K562 (cell line): Measurements from ENCODE around the gene CABP2. TPM values are rescaled to one million over a fixed set of nuclear protein-coding genes. Genes with fewer than 3 reads are reported as not detected.
"Not testable (repeated sequence)": the region's sequence is repeated elsewhere in the genome, so short reads cannot be mapped to it uniquely, and the experiment has no call there.

Source experiments
- ATAC-seq: fragments of 200-7000 bp; cut with Tn5 transposase; 3 replicates; pipeline ENCODE4 v1.9.1; 2020; ENCODE audit warnings: moderate library complexity
- BruUV-seq: library from RNA; stranded (reverse); fragments of 400-500 nt; replicated peaks from 2 replicates; lab custom pipeline; 2021; lab: Mats Ljungman, UMichigan
- CTCF ChIA-PET: fragments of 300-600 bp; formaldehyde crosslinking; extraction: SDS; loops from one replicate; lab custom pipeline; 2021; ENCODE audit warnings: low intra/inter-chr PET ratio; lab: Yijun Ruan, JAX
- POLR2A ChIA-PET: fragments of 300-600, 350-650 bp; sonication (Branson Sonifier 250); formaldehyde crosslinking; extraction: SDS; loops from one replicate; lab custom pipeline; 2021; ENCODE audit warnings: antibody characterized with exemption, inconsistent platforms; lab: Yijun Ruan, JAX
- DNase-seq, 4 experiments: peaks; one replicate each; pipeline versions ENCODE4 v3.0.0 to v3.0.0-alpha.2; 2011 to 2018; ENCODE audit warnings: low spot score in 3 of 4, mixed read lengths in 3 of 4; ENCODE audit errors: extremely low read depth in 1 of 4
- FAIRE-seq: peaks from 2 replicates; lab custom pipeline; 2011; peaks lifted over from hg19 to GRCh38; lab: Jason Lieb, UNC
- H2AFZ ChIP-seq: 2 replicates; pipeline ENCODE4 v1.6.0; 2011; ENCODE audit warnings: low read depth, low read length, control low read depth, inconsistent platforms
- H3K27ac ChIP-seq: fragments of 200-600 bp; 3 replicates; pipeline ENCODE4 v1.8.0; 2011; ENCODE audit warnings: low read depth, mild to moderate bottlenecking, control low read depth, inconsistent platforms, low read length, moderate library complexity, mixed read lengths; ENCODE audit errors: extremely low read depth
- H3K27me3 ChIP-seq, 2 experiments: fragments of 300-600 bp in 1 of 2; 2 replicates in 1 of 2; 3 replicates in 1 of 2; pipeline versions ENCODE4 v1.6.0 to v1.8.0; 2011; ENCODE audit warnings: inconsistent platforms in 2 of 2, low read length in 2 of 2, mild to moderate bottlenecking in 1 of 2, mixed read lengths in 1 of 2, moderate library complexity in 1 of 2; ENCODE audit not compliant: control insufficient read depth in 2 of 2, insufficient read depth in 2 of 2
- H3K36me3 ChIP-seq: fragments of 300-600 bp; 3 replicates; pipeline ENCODE4 v1.8.0; 2011; ENCODE audit warnings: mild to moderate bottlenecking, low read length, inconsistent platforms; ENCODE audit not compliant: control insufficient read depth, insufficient read depth
- H3K4me1 ChIP-seq, 2 experiments: fragments of 200-600 bp in 1 of 2; replicated peaks in 1 of 2; 2 replicates in 1 of 2; 3 replicates in 1 of 2; pipeline versions ENCODE4 v1.5.1 to v1.8.0; 2011; ENCODE audit warnings: inconsistent platforms in 2 of 2, low read length in 2 of 2, mild to moderate bottlenecking in 1 of 2, mixed read lengths in 1 of 2, moderate library complexity in 1 of 2; ENCODE audit not compliant: control insufficient read depth in 2 of 2, insufficient read depth in 2 of 2
- H3K4me2 ChIP-seq: 2 replicates; pipeline ENCODE4 v1.6.1; 2011; ENCODE audit warnings: low read length, control low read depth, inconsistent platforms, mixed read lengths; ENCODE audit not compliant: insufficient read depth
- H3K4me3 ChIP-seq: fragments of 200-600 bp; sonication (generic), shearing (Covaris generic); 2 replicates; pipeline ENCODE4 v1.5.1; 2016; ENCODE audit warnings: control low read depth, inconsistent platforms
- H3K79me2 ChIP-seq: fragments of 200-600 bp; 3 replicates; pipeline ENCODE4 v1.8.0; 2011; ENCODE audit warnings: low read length, inconsistent platforms; ENCODE audit not compliant: control insufficient read depth, insufficient read depth
- H3K9ac ChIP-seq, 2 experiments: 2 replicates each; pipeline versions ENCODE4 v1.6.0 to v1.6.1; 2011; ENCODE audit warnings: low read depth in 2 of 2, low read length in 2 of 2, control low read depth in 1 of 2, inconsistent platforms in 1 of 2, mild to moderate bottlenecking in 1 of 2, mixed read lengths in 1 of 2; ENCODE audit not compliant: insufficient read depth in 1 of 2
- H3K9me1 ChIP-seq: one replicate; pipeline ENCODE4 v1.6.0; 2011; ENCODE audit warnings: inconsistent platforms, mild to moderate bottlenecking, low read length, moderate library complexity; ENCODE audit not compliant: control insufficient read depth, insufficient read depth
- H3K9me3 ChIP-seq: replicated peaks from 2 replicates; pipeline ENCODE4 v1.5.1; 2011; ENCODE audit warnings: low read depth, low read length, inconsistent platforms; ENCODE audit not compliant: control insufficient read depth, insufficient read depth
- H4K20me1 ChIP-seq: replicated peaks from 2 replicates; pipeline ENCODE4 v1.6.1; 2011; ENCODE audit warnings: low read length, inconsistent platforms, mixed read lengths; ENCODE audit not compliant: control insufficient read depth, insufficient read depth
- MECOM ChIP-seq: fragments of 250-450 bp; sonication (Bioruptor Pico); IDR thresholded peaks from 2 replicates; pipeline ENCODE4 v1.8.0; 2022; ENCODE audit warnings: inconsistent platforms
- MITF ChIP-seq: IDR thresholded peaks from 2 replicates; pipeline ENCODE4 v1.6.1; 2014; ENCODE audit warnings: antibody characterized with exemption
- NCOA2 ChIP-seq, 2 experiments: fragments of 450-650 bp; IDR thresholded peaks; 2 replicates each; pipeline ENCODE4 v1.6.1; 2018; ENCODE audit warnings: mild to moderate bottlenecking in 2 of 2, moderate library complexity in 1 of 2; ENCODE audit not compliant: partially characterized antibody in 2 of 2
- PHF20 ChIP-seq: fragments of 450-650 bp; IDR thresholded peaks from 2 replicates; pipeline ENCODE4 v1.6.1; 2018; ENCODE audit not compliant: partially characterized antibody
- WGBS: fragments of 100-300 bp; shearing (Covaris generic); methylation state at CpG from one replicate; pipeline ENCODE4 v1.1.6; 2016; ENCODE audit warnings: low coverage, mixed read lengths; ENCODE audit not compliant: insufficient coverage; ENCODE audit errors: missing lambda C conversion rate; 5-methylcytosine and 5-hydroxymethylcytosine counted together
- in situ Hi-C: fragments of 300-500 bp; cut with MboI; formaldehyde crosslinking; loops from 4 replicates; pipeline ENCODE4 v1.15.0; 2018; ENCODE audit warnings: inconsistent platforms, mixed read lengths
- intact Hi-C: fragments of 100-400 bp; cut with micrococcal nuclease; formaldehyde crosslinking; loops from 2 replicates; pipeline ENCODE4 v1.14.2; 2022
- polyA plus RNA-seq, 8 experiments: library from polyadenylated mRNA; depleted of rRNA in 4 of 8; stranded (reverse) in 5 of 8; unstranded in 3 of 8; fragments of >200 nt; fragmentation: Nextera tagmentation in 2 of 8; fragmentation: Illumina TruSeq in 1 of 8; extraction: Ambion mirVana in 2 of 8; extraction: Trizol in 1 of 8; gene quantifications; 2 replicates each; pipeline versions ENCODE4 v1.2.1 to v1.2.3, GENCODE V29; 2011 to 2014; ENCODE audit warnings: inconsistent platforms in 1 of 8, missing spikeins in 1 of 8
- total RNA-seq, 7 experiments: library from RNA; depleted of rRNA in 6 of 7; stranded (reverse); fragments of >200 nt in 6 of 7; fragmentation: Illumina TruSeq in 2 of 7; extraction: Trizol in 2 of 7; gene quantifications; 2 replicates each; pipeline versions ENCODE4 v1.2.1 to v1.2.3, GENCODE V29; 2011 to 2021; ENCODE audit warnings: low replicate concordance in 1 of 7

The CABP2 gene
- total and polyA plus RNA-seq, 9 of the 15 experiments (the other 6 are each of a cell fraction or from before 2014, with no cell fraction given), result not detected

GRCh38 chr11:67551127-67551526, 27.9 kb upstream of the CABP2 start:
- H3K4me2 ChIP-seq, result no peak overlapping the region
- no peaks in the 10 kb centered on the region for H3K36me3 ChIP-seq
- no peaks in the 10 kb centered on the region for H3K79me2 ChIP-seq
- TF ChIP-seq MITF (no peak), MECOM (CRISPR knock-in tag) (no peak), NCOA2 (IDR thresholded peaks at IDR 0.05; ENCODE audit: partially characterized antibody in 2 of 2) (no peak)
- ATAC-seq, result no peak
- no TSS peak for BruUV-seq
- ChIA-PET POLR2A (no interaction called here), CTCF (no interaction called here)
- H3K9me3 ChIP-seq, result no peaks in the 10 kb centered on the region; the same call in 1 of the 2 replicates
- H3K4me1 ChIP-seq, result no peaks in the 10 kb centered on the region; a peak in 1 of 5 replicates
- DNase-seq, result no peak
- FAIRE-seq, result no peak
- no peak overlapping the region for H3K9ac ChIP-seq
- intact Hi-C loops (no loop called here), in situ Hi-C loops (no loop called here)
- H3K4me3 ChIP-seq, result no peak overlapping the region
- H4K20me1 ChIP-seq, result no peaks in the 10 kb centered on the region
- no peak overlapping the region for H3K27ac ChIP-seq
- no peak overlapping the region for H2AFZ ChIP-seq
- no peaks in the 10 kb centered on the region for H3K27me3 ChIP-seq
- no peaks in the 10 kb centered on the region for H3K9me1 ChIP-seq

DNA sequence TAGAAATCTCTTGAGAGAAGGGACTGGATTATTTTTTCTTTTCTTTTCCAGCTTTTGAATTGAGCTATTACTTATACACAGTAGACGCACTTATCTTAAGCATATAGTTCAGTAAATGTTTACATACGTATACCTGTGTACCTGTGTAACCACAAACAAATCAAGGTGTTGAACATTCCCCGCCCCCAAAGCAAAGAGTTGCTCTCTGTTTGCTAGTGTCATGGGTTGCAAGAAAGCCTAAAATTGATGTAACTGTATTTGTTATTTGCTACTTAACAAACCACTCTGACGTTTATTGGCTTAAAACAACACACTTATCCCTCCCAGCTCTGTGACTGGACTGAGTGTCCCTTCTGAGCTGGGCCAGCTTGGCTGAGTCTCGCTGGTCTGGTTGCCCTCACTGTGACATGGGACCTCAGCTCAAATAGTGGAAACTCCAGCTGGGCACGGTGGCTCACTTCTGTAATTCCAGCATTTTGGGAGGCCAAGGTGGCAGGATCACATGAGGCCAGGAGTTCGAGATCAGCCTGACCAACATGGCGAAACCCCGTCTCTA, 25.4 kb upstream of the CABP2 start:
- Histone ChIP-seq H3K27me3 (no peaks in the 10 kb centered on the region), H3K79me2 (no peaks in the 10 kb centered on the region), H3K4me3 (no peak overlapping the region), H3K27ac (no peak overlapping the region), H3K9ac (no peak overlapping the region), H4K20me1 (no peaks in the 10 kb centered on the region), H2AFZ (no peak overlapping the region), H3K36me3 (no peaks in the 10 kb centered on the region), H3K4me2 (no peak overlapping the region), H3K9me1 (no peaks in the 10 kb centered on the region), H3K9me3 (no peaks in the 10 kb centered on the region; the same call in 1 of the 2 replicates), H3K4me1 (peaks cover 9 to 11% of the 10 kb centered on the region in 2 experiments; a peak in 3 of 5 replicates)
- no TSS peak for BruUV-seq
- CTCF ChIA-PET, result no interaction called here
- POLR2A ChIA-PET, result interaction anchor here (0.9 kb wide), 2 partner anchors 8 to 34 kb away, joined by 3 to 4 read pairs; no protein-coding TSS in a partner anchor
- WGBS, result 26% methylated on average over 9 of the region's 9 CpGs
- in situ Hi-C loops, result loop anchor here (25.0 kb wide), 1 partner anchor 1139 kb away; the partner anchor contains the start of gene GAL
- FAIRE-seq (no peak), ATAC-seq (no peak), DNase-seq (peak in 1 of 4 experiments; percentile 2)
- intact Hi-C loops, result no loop called here
- TF ChIP-seq PHF20, result no peak

GRCh38 chr11:67548112-67548511, 24.9 kb upstream of the CABP2 start:
- intact Hi-C loops, BruUV-seq, H3K9ac ChIP-seq, H3K27me3 ChIP-seq, H3K79me2 ChIP-seq, H3K9me1 ChIP-seq, H3K4me3 ChIP-seq, H3K4me2 ChIP-seq, H2AFZ ChIP-seq, H4K20me1 ChIP-seq, H3K9me3 ChIP-seq, FAIRE-seq, CTCF ChIA-PET, H3K27ac ChIP-seq, H3K36me3 ChIP-seq, ATAC-seq, DNase-seq: not testable (repeated sequence)
- H3K4me1 ChIP-seq, result peaks cover 9 to 11% of the 10 kb centered on the region in 2 experiments; a peak in 3 of 5 replicates
- POLR2A ChIA-PET, result interaction anchor here (0.7 to 0.9 kb wide), 3 partner anchors 9 to 141 kb away, joined by 3 to 4 read pairs (median 3); no protein-coding TSS in a partner anchor
- in situ Hi-C loops, result loop anchor here (25.0 kb wide), 1 partner anchor 1139 kb away; the partner anchor contains the start of gene GAL
- 21% methylated on average over 4 of the region's 4 CpGs for WGBS
